HG03460 (cell line): ENCODE data around the gene NFATC3.

Source experiments
- ATAC-seq: cut with Tn5 transposase; IDR thresholded peaks from one replicate; pipeline ENCODE4 v1.9.1; 2021; ENCODE audit not compliant: unreplicated experiment

The NFATC3 gene

DNA sequence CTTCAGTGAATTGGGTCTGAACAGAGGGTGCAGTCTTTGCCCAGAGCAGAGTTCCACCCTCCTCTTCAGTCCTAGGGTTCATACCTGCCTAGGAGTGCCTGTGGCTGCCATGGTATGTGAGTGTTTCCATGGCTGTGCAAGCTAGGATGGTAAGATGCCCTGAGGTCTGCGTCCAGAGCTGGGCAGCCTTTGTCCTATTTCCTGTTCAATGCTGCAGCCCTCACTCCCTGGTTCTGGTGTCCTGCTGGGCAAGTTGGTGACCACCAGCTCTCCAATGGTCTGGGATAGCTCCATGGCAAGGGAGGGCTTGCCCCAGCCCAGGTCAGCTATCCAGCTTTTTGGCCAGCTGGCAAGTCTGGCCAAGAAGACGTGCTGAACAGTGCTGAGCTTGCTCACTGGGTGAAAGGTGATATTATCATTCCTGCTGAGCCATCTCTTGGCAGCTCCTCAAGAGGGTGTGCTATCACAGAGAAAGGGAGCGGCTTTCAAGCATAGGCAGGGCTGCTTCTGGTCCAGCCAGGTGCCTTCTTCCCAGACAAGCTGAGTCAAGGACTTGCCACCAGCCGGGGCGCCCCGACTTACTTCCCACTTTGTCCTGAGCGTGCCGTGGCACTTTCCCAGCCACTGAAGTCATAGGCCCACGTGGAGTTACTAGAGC is 13.0 kb upstream of the NFATC3 start:
- no peak for ATAC-seq

DNA sequence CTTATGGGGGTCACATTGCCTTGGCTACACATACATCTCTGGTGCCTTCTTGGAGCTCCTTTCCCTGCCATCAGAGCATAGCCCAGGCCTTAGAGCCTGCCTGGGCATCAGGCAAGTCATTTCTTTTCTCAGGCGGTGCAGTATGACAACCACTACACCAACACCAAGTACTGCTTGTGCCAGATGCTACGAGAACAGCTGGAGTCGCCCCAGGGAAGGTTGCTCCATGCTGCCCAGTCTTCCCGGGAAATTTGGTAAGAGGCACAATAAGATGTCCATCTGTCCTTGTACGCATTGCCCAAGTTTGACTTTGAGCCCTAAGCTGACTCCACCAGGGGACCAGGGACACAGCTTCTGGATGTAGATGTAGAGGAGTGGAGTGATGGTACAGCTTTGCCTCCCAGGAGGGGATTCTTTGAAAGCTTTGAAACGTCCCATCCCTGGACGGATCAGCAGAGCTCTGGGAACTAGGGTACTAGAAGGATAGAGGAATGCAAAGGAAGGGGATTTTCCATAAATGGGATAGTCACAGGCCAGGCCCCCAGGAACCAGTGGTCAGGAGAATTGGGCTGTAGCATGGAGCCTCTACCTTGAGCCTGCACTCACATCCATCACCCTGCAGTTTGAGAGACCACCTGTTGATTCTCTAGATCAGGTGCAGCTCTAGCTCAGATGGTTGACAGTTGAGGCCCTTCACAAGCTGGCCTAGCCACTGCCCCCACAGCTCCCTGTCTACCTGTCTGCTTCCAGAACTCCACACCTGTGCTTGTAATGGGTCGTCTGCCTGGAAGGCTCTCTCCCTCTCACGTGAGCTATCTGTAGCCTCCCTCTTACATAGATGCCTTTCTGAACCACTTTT is 11.0 kb upstream of the NFATC3 start:
- ATAC-seq: no peak

- peak; percentile 70 for ATAC-seq
Observed at GRCh38 chr16:68074850-68075555, 10.2 kb upstream of the NFATC3 start.

DNA sequence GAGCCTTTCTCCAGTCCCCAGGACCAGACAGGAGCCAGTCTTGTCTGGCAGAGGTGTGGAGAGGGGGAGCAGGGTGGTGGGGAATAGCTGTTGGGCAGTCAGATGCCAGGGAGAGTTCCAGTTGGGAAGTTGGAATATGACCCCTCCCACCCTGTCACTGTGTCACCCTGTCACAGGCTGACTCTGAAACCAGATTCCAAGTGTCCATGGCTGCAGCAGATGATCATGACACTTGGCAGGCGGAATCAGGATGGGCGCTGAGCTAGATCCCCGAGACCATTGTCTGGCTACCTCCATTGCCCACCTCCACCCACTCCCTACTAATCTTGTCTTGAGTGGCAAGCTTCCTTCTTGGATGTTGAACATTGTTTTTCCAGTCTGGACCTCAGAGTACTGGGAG is 9.2 kb upstream of the NFATC3 start:
- ATAC-seq: no peak

DNA sequence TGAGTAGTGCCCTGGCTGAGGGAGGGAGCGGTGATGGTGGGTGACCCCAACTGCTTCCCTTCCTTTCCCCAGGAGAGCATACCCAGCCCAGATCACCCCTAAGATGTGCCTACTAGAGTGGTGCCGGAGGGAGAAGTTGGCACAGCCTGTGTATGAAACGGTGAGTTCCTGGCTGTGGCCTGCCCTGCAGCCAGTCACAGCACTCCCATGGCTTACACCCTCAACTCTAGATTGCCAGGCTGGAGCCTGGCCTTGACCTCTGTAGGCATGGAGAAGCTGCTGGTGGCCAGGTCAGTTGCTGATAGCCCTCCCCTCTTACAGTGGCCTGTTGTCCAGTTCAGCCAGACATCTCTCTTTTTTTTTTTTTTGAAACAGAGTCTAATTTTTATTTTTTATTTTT is 8.6 kb upstream of the NFATC3 start:
- ATAC-seq: no peak

DNA sequence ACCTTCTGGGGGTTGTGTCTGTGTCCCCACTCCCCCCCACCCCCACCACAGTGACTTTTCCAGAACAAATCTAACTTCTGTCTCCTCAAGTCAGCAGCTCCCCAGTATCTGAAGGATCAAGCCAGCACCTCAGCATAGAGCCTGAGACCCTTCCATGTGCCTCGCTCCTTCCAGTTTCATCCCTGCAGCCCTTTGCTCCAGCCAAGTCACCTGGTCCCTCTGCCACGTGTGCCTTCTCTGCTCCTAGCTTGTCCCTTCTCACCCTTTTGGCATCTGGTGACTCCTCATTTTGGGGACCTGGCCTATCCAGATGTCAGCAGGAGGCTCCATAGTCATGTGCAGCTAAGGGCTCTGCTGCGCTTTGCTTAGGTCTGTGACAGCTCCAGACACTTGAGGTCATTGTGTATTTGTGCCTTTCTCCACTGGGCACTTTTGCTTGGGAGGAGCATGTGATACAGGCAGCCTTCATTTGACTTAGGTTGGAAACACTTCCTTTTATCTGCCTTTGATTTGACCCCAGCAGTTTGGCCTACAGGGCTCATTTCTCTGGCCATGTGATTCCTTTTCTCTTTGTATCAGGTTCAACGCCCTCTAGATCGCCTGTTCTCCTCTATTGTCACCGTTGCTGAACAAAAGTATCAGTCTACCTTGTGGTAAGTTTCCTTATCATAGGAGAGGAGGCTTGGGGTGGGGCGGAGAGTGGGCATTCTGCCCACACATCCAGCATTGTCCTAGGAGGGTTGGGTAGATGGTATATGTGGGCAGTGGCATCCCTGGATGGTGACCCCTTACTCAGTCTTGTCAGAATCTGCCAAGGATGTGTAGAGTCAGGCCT is 7.1 kb upstream of the NFATC3 start:
- ATAC-seq: no peak

GRCh38 chr16:68078701-68079375 is 6.3 kb upstream of the NFATC3 start:
- no peak for ATAC-seq

- ATAC-seq: no peak
Observed at GRCh38 chr16:68079376-68079625, 5.9 kb upstream of the NFATC3 start.

DNA sequence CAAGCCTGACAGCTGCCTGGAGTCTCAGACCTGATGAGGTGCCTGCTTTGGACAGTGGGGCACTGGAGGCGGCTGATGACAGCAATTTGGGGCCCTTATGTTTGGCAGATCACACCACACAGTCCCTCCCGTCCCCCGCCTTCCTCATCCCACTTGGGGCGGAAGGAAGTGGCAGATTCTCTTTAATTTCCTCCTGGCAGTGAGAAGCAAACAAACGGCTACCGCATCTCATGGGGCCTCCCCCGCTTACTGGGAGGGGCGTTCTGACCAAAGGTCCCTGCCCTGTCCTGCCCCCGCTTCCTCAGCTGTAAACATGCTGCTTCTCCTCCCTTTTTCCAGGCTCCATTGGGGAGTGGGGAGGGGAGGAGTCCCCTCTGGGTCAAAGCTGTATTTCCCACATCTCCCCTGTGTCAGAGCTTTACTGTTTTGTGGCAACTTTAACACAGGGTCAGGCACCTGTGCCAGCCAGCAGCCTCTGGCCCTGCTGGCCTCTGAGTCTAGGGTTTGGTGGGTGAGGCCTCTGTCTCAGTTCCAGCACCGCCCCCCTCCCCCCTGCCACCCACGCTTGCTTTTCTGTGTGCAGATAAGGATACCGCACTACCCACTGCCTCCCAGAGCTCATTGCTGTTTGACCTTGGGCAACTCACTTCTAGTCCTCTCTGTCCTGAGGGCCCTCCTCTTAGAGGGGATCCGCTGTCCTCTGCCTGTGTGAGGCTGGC is 5.4 kb upstream of the NFATC3 start:
- no peak for ATAC-seq

DNA sequence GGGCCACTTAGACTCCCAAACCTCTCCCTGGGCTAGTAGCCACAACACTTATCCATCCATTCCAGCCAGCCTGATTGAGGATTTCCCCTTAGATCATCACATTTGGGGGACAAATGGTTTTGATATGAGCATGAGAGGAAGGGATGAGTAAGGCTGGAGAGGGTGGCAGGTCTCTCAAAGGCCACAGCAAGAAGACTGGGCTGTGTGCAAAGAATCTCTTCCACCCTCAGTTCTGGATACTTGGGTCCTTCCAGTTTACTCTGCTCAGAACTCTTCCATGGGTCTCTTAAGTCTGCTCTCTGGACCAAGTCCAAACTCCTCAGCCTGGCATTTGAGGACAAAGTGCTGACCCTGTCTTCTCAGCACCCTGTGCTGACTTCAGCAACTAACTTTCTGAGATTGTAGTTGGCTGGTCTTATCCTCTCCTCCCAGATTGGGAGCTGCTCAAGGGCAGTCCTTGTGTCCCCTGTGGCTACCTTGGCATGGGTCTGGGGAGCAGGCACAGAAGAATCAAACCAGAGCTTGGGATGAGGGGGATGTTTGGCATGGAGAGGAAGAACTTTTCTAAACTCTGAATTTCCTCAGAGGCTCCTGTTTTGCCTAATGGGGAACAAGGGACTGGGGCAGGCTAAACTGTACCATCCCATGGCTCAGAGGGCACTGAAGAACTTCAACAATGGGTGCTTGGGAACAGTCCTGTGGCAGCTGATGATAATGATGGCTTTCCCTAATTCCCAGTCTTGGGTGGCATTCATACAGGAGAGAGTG is 3.1 kb upstream of the NFATC3 start:
- ATAC-seq: no peak

DNA sequence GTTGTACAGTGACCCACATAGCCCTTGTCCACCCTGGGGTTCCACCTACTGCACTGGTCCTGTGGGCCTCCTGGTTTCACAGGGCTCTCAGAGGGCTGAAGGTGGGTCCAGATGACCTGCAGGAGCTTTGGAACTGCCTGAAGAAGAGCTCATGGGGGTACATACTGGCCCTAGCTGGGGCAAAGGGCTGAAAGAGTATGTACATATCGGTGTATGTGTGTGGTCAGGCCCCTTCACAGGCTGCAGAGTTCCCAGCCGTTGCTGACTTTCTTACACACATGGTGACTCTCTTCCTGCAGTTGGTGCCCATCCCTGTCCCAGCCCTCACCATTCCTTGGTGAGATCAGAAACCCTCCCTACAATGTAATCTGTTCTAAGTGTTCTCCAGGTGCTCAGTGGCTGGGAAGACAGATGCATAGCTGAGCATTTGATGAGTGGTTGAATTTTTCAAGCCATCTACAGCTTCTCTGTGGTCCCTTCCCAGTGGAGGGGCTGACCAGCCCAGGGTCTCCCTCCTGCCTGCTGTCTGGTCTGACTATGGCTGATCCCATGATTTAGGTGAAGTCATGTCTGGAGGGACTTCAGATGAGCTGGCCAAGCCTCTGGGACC is 2.4 kb upstream of the NFATC3 start:
- ATAC-seq: no peak

DNA sequence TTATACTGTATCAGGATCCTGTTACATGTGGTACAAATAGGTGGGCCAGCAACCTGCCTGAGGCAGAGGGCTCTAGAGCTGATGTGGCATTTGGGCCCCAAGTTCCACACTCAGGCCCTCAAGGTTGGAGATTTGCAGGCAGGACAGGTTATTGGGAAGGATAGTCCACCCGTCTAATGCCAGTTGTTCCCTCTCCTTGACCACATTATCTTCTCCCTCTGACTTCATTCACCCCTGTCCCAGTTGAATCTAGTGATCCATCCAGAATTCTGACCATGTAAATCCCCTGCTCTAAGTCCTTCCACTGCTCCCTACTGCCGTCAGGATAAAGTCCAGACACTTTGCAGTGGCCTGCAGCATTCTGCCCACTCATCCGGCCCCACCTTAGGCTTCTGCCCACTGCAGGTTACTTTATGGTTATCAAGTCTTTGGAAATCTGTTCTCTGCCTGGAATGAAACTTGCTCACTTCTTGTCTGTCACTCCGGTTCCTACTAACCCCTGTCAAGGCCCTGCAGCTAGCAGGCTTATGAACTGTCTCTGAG is 1.9 kb upstream of the NFATC3 start:
- ATAC-seq: no peak

- ATAC-seq: no peak
Observed at GRCh38 chr16:68083861-68084503, 1.2 kb upstream of the NFATC3 start.

DNA sequence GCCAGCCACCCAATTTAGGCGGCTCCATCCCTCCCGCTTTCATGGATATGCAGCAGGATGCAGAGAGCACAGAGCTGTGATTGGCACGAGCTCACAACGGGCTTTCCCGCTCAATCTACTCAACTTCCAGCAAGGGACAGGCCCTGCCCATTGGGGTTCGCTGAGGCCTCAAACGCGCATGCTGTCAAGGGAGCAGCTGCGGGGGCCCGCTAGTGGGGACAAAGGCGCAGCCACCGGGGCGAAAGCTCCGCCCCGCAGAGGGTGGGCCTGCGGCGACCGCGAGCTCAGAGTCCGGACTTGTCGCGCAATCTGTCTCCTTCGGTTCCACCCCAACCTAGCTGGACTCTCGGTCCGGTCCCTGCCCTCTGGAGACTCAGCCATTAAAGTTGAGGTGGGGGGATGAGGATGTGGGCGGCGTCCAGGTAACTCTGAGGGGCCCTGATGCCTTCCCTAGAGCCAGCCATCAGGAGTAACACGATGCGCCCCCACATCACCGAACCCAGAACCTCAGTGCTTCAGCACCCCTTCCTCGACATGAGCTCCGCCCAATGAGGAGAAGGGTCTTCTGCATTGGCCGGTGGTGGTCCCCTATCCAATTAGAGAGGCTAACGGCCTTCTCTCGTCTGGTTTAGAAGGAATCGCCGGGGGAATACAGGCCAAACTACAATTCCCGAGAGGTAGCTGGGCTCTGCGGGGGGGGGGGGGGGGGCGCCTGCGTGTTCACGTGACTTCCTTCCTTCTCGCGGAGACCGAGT is 489 bp upstream of the NFATC3 start:
- ATAC-seq: peak; percentile 55

GRCh38 chr16:68086336-68086841 is 1.2 kb downstream of the NFATC3 start:
- ATAC-seq: no peak

GRCh38 chr16:68086860-68087268 is 1.7 kb downstream of the NFATC3 start:
- ATAC-seq: no peak

- no peak for ATAC-seq
Observed at GRCh38 chr16:68087688-68088087, 2.5 kb downstream of the NFATC3 start.
